GM12874 (cell line): ENCODE results near the gene ELF4.

Experiments used
- CTCF ChIP-seq: IDR thresholded peaks from 2 replicates; pipeline ENCODE4 v1.5.1; 2011; ENCODE audit warnings: low read depth, mild to moderate bottlenecking, control low read depth, low read length, moderate library complexity; ENCODE audit not compliant: insufficient read depth

ELF4 gene

GRCh38 chrX:130030826-130031225, 79.5 kb downstream of the ELF4 start:
- TF ChIP-seq CTCF = no peak

- peak; percentile 72 for TF ChIP-seq CTCF
Observed at GRCh38 chrX:130028196-130028595, 82.1 kb downstream of the ELF4 start.

- no peak for TF ChIP-seq CTCF
Observed at GRCh38 chrX:130027569-130027968, 82.7 kb downstream of the ELF4 start.

GRCh38 chrX:130025256-130025655, 85.0 kb downstream of the ELF4 start:
- no peak for TF ChIP-seq CTCF

- no peak for TF ChIP-seq CTCF
Observed at GRCh38 chrX:130024127-130024526, 86.2 kb downstream of the ELF4 start.

GRCh38 chrX:130020661-130021324, 89.5 kb downstream of the ELF4 start:
- no peak for TF ChIP-seq CTCF

GRCh38 chrX:130018143-130018542, 92.2 kb downstream of the ELF4 start:
- TF ChIP-seq CTCF = no peak
